ENCODE data around the gene ACACB. TPM values are rescaled to one million over a fixed set of nuclear protein-coding genes. Genes with fewer than 3 reads are reported as not detected.

ACACB gene
- polyA plus RNA-seq, 2 of the 4 experiments (the other 2 are of a cell fraction) = 6.8 to 7.6 TPM

- TF ChIP-seq PBX3 (IDR thresholded peaks at IDR 0.05) = no peak
- TF ChIP-seq EP300 (IDR thresholded peaks at IDR 0.05) = no peak
Observed at GRCh38 chr12:109116611-109116949, 193 bp downstream of the ACACB start (continued).

- ATAC-seq = no peak
- WGBS (ENCODE audit: missing lambda C conversion rate) = 69% methylated on average over 2 of the region's 2 CpGs
- H3K4me1 ChIP-seq = no peaks in the 10 kb centered on the region; the same call in 2 of the 3 replicates
- CTCF ChIA-PET = interaction anchor here (0.6 to 3.8 kb wide), 6 partner anchors 8 to 273 kb away, joined by 3 to 29 read pairs (median 6); no protein-coding TSS in a partner anchor
- no peaks in the 10 kb centered on the region for H3K9me3 ChIP-seq
- no peak overlapping the region for H3K27ac ChIP-seq
- DNase-seq (ENCODE audit: low read depth in 1 of 2, low spot score in 1 of 2) = no peak
- POLR2A ChIA-PET = no interaction called here
- no peak for FAIRE-seq
- no peak for TF ChIP-seq JUNB (IDR thresholded peaks at IDR 0.05)
- no peak for TF ChIP-seq SREBF2 (IDR thresholded peaks at IDR 0.05)
- TF ChIP-seq BCL3 (IDR thresholded peaks at IDR 0.05) = no peak
- no peak for TF ChIP-seq MAZ (IDR thresholded peaks at IDR 0.05; ENCODE audit: borderline replicate concordance, low read depth, low read length)
- no peak for TF ChIP-seq RAD21 (conservative IDR thresholded peaks at IDR 0.05 in 1 of 2, IDR thresholded peaks at IDR 0.05 in 1 of 2)
- TF ChIP-seq ATOH8 (CRISPR knock-in tag; IDR thresholded peaks at IDR 0.05; ENCODE audit: low read depth) = no peak
- TF ChIP-seq FOSB (CRISPR knock-in tag; IDR thresholded peaks at IDR 0.05) = no peak
- no peak for TF ChIP-seq POLR2AphosphoS2 (conservative IDR thresholded peaks at IDR 0.05; ENCODE audit: low read length)
- no peak for TF ChIP-seq TFCP2L1 (CRISPR knock-in tag; IDR thresholded peaks at IDR 0.05)
- no peak for TF ChIP-seq ZFP36 (IDR thresholded peaks at IDR 0.05; ENCODE audit: borderline replicate concordance, partially characterized antibody)
- no peak for TF ChIP-seq GATA3 (IDR thresholded peaks at IDR 0.05; ENCODE audit: borderline replicate concordance)
- no peak for TF ChIP-seq FOXS1 (CRISPR knock-in tag; IDR thresholded peaks at IDR 0.05)
- no peak for TF ChIP-seq RNF2 (IDR thresholded peaks at IDR 0.05; ENCODE audit: borderline replicate concordance, low read depth)
- H3K4me3 ChIP-seq = no peak overlapping the region
- no peak overlapping the region for H3K4me2 ChIP-seq
Observed at GRCh38 chr12:109120095-109120494, 3.7 kb downstream of the ACACB start.

- H3K4me3 ChIP-seq = no peak overlapping the region
- ChIA-PET POLR2A (no interaction called here), CTCF (interaction anchor here (0.9 to 3.8 kb wide), 6 partner anchors 9 to 265 kb away, joined by 3 to 29 read pairs (median 5); no protein-coding TSS in a partner anchor)
- DNase-seq (ENCODE audit: low read depth in 1 of 2, low spot score in 1 of 2) (no peak), ATAC-seq (no peak), FAIRE-seq (no peak)
- no peaks in the 10 kb centered on the region for H3K9me3 ChIP-seq
- no peak overlapping the region for H3K4me2 ChIP-seq
- 70% methylated on average over 4 of the region's 4 CpGs for WGBS (ENCODE audit: missing lambda C conversion rate)
- no peaks in the 10 kb centered on the region; the same call in 2 of the 3 replicates for H3K4me1 ChIP-seq
- H3K27ac ChIP-seq = no peak overlapping the region
- TF ChIP-seq ZSCAN20 (CRISPR knock-in tag; IDR thresholded peaks at IDR 0.05) (no peak), KDM5A (IDR thresholded peaks at IDR 0.05) (no peak), POLR2A (IDR thresholded peaks at IDR 0.05; ENCODE audit: low read length) (no peak)
Observed at GRCh38 chr12:109120557-109120956, 4.2 kb downstream of the ACACB start.

GRCh38 chr12:109121346-109121880 lies 5.0 kb downstream of the ACACB start:
- TF ChIP-seq NFE2L2 (conservative IDR thresholded peaks at IDR 0.05; ENCODE audit: low read length) = no peak
- no peak for TF ChIP-seq EP300 (IDR thresholded peaks at IDR 0.05)
- no peak for TF ChIP-seq RAD21 (conservative IDR thresholded peaks at IDR 0.05 in 1 of 2, IDR thresholded peaks at IDR 0.05 in 1 of 2)
- TF ChIP-seq PHF8 (IDR thresholded peaks at IDR 0.05; ENCODE audit: borderline replicate concordance, low read depth) = no peak
- no peak for TF ChIP-seq ZSCAN20 (CRISPR knock-in tag; IDR thresholded peaks at IDR 0.05)
- no peak for TF ChIP-seq ZFP36 (IDR thresholded peaks at IDR 0.05; ENCODE audit: borderline replicate concordance, partially characterized antibody)
- TF ChIP-seq ZC3H11A (IDR thresholded peaks at IDR 0.05) = no peak
- TF ChIP-seq FOXS1 (CRISPR knock-in tag; IDR thresholded peaks at IDR 0.05) = no peak
- no peak for TF ChIP-seq ZNF302 (CRISPR knock-in tag; IDR thresholded peaks at IDR 0.05)
- TF ChIP-seq CTCF (IDR thresholded peaks at IDR 0.05) = no peak
- TF ChIP-seq MAZ (IDR thresholded peaks at IDR 0.05; ENCODE audit: borderline replicate concordance, low read depth, low read length) = no peak
- TF ChIP-seq MAX (IDR thresholded peaks at IDR 0.05) = no peak
- TF ChIP-seq FOSB (CRISPR knock-in tag; IDR thresholded peaks at IDR 0.05) = no peak
- no peak for FAIRE-seq
- peak in 1 of 2 experiments; percentile 26; a peak in 1 of 6 replicates for ATAC-seq
- Histone ChIP-seq H3K27ac (no peak overlapping the region), H3K4me3 (no peak overlapping the region), H3K4me2 (no peak overlapping the region), H3K9me3 (no peaks in the 10 kb centered on the region), H3K4me1 (no peaks in the 10 kb centered on the region)
- POLR2A ChIA-PET = no interaction called here
- no peak for DNase-seq (ENCODE audit: low read depth in 1 of 2, low spot score in 1 of 2)
- CTCF ChIA-PET = interaction anchor here (0.9 to 3.8 kb wide), 5 partner anchors 10 to 272 kb away, joined by 3 to 29 read pairs (median 3); no protein-coding TSS in a partner anchor
- WGBS (ENCODE audit: missing lambda C conversion rate) = 70% methylated on average over 3 of the region's 3 CpGs
